B cell (primary cell): ENCODE measurements around the gene CLDN7. TPM values are rescaled to one million over a fixed set of nuclear protein-coding genes. Genes with fewer than 3 reads are reported as not detected.

Experiments used
- ATAC-seq: fragments of 200-7000 bp; cut with Tn5 transposase; one replicate; pipeline ENCODE4 v1.10.0; 2021; ENCODE audit warnings: low read depth, mild to moderate bottlenecking, moderate number of reproducible peaks, moderate library complexity
- CTCF ChIA-PET: fragments of 350-600 bp; sonication (Branson Sonifier 250); formaldehyde crosslinking; loops from one replicate; lab custom pipeline; 2021; ENCODE audit warnings: antibody characterized with exemption, inconsistent platforms; lab: Charles Lee
- POLR2A ChIA-PET: fragments of 350-600 bp; sonication (Branson Sonifier 250); formaldehyde crosslinking; loops from one replicate; lab custom pipeline; 2021; ENCODE audit warnings: antibody characterized with exemption; lab: Charles Lee
- DNase-seq: peaks from one replicate; pipeline ENCODE4 v3.0.0; 2013
- H2AFZ ChIP-seq: 2 replicates; pipeline ENCODE4 v1.6.1; 2012; ENCODE audit warnings: mild to moderate bottlenecking, low read depth, low read length; ENCODE audit not compliant: insufficient read depth, poor library complexity, severe bottlenecking
- H3K27ac ChIP-seq, 2 donors: 1 replicate in 1 of 2; 2 replicates in 1 of 2; pipeline ENCODE4 v1.5.1; 2012 to 2013; ENCODE audit warnings: low read length in 2 of 2, mild to moderate bottlenecking in 2 of 2, moderate library complexity in 1 of 2
- H3K27me3 ChIP-seq, 4 experiments: fragments of 200-600 bp in 1 of 4; sonication (generic) in 1 of 4; replicated peaks in 1 of 4; 1 replicate in 2 of 4; 2 replicates in 2 of 4; pipeline versions ENCODE4 v1.6.1 to v1.7.0; 2013 to 2016; ENCODE audit warnings: low read length in 3 of 4, mild to moderate bottlenecking in 2 of 4, mixed read lengths in 1 of 4, moderate library complexity in 1 of 4; ENCODE audit not compliant: insufficient read depth in 4 of 4, control insufficient read depth in 3 of 4; ENCODE audit errors: control extremely low read depth in 1 of 4
- H3K36me3 ChIP-seq, 2 experiments: replicated peaks in 1 of 2; 1 replicate in 1 of 2; 2 replicates in 1 of 2; pipeline versions ENCODE4 v1.6.1 to v1.7.1; 2013; ENCODE audit warnings: low read length in 1 of 2; ENCODE audit not compliant: insufficient read depth in 2 of 2, control insufficient read depth in 1 of 2; ENCODE audit errors: control extremely low read depth in 1 of 2, extremely low read depth in 1 of 2
- H3K4me1 ChIP-seq, 2 donors: fragments of 200-600 bp in 1 of 2; sonication (generic) in 1 of 2; 1 replicate in 1 of 2; 2 replicates in 1 of 2; pipeline versions ENCODE4 v1.5.1 to v1.6.1; 2013 to 2017; ENCODE audit warnings: low read length in 2 of 2; ENCODE audit not compliant: control insufficient read depth in 2 of 2, insufficient read depth in 2 of 2
- H3K4me2 ChIP-seq: replicated peaks from 2 replicates; pipeline ENCODE3; 2012; ENCODE audit warnings: mild to moderate bottlenecking, low read depth, low read length; ENCODE audit not compliant: poor library complexity, severe bottlenecking
- H3K4me3 ChIP-seq, 5 experiments: fragments of 200-600 bp in 1 of 5; sonication (generic) in 1 of 5; 1 replicate in 3 of 5; 2 replicates in 2 of 5; pipeline versions ENCODE4 v1.5.1 to v1.7.0; 2011 to 2016; ENCODE audit warnings: low read length in 4 of 5, mild to moderate bottlenecking in 4 of 5, low read depth in 2 of 5, control low read depth in 1 of 5, moderate library complexity in 1 of 5; ENCODE audit not compliant: insufficient read depth in 1 of 5; ENCODE audit errors: control extremely low read depth in 1 of 5, extremely low read depth in 1 of 5
- H3K79me2 ChIP-seq: fragments of 200-600 bp; sonication (generic); one replicate; pipeline ENCODE4 v1.6.0; 2016; ENCODE audit warnings: low read length; ENCODE audit not compliant: control insufficient read depth, insufficient read depth
- H3K9ac ChIP-seq: fragments of 200-600 bp; sonication (generic); 2 replicates; pipeline ENCODE4 v1.6.1; 2017; ENCODE audit warnings: mild to moderate bottlenecking, low read length, moderate library complexity
- H3K9me3 ChIP-seq, 3 donors: one replicate each; pipeline versions ENCODE4 v1.6.1 to v1.7.1; 2013; ENCODE audit warnings: low read length in 2 of 3; ENCODE audit not compliant: control insufficient read depth in 2 of 3, insufficient read depth in 1 of 3; ENCODE audit errors: control extremely low read depth in 1 of 3
- H4K20me1 ChIP-seq: 2 replicates; pipeline ENCODE4 v1.6.0; 2012; ENCODE audit warnings: mild to moderate bottlenecking, low read length; ENCODE audit not compliant: insufficient read depth, control insufficient read depth, poor library complexity, severe bottlenecking
- H3K27ac Mint-ChIP-seq: one replicate; pipeline ENCODE4 v1.8.0; 2021; ENCODE audit warnings: mixed read lengths
- H3K27me3 Mint-ChIP-seq: one replicate; pipeline ENCODE4 v1.8.0; 2021; ENCODE audit warnings: mixed read lengths
- H3K4me1 Mint-ChIP-seq: one replicate; pipeline ENCODE4 v1.8.0; 2021; ENCODE audit warnings: mixed read lengths
- H3K4me3 Mint-ChIP-seq: one replicate; pipeline ENCODE4 v1.8.0; 2021; ENCODE audit warnings: mixed read lengths
- H3K9me3 Mint-ChIP-seq: one replicate; pipeline ENCODE4 v1.8.0; 2022; ENCODE audit warnings: mixed read lengths; ENCODE audit not compliant: insufficient read depth
- CTCF ChIP-seq: fragments of 200-600 bp; IDR thresholded peaks from one replicate; pipeline ENCODE4 v1.8.0; 2022; ENCODE audit warnings: antibody characterized with exemption, mild to moderate bottlenecking
- EZH2 ChIP-seq: IDR thresholded peaks from 2 replicates; pipeline ENCODE4 v1.6.1; 2012; ENCODE audit warnings: borderline replicate concordance, low read depth, mild to moderate bottlenecking, moderate library complexity, low read length; ENCODE audit not compliant: insufficient read depth, poor library complexity, severe bottlenecking
- WGBS: methylation state at CpG from one replicate; pipeline ENCODE4 v1.1.5; 2013; ENCODE audit warnings: missing lambda C conversion rate; ENCODE audit not compliant: insufficient coverage; 5-methylcytosine and 5-hydroxymethylcytosine counted together
- intact Hi-C: fragments of 100-400 bp; cut with micrococcal nuclease; formaldehyde crosslinking; loops from one replicate; pipeline ENCODE4 v1.10.0; 2022
- polyA plus RNA-seq: library from polyadenylated mRNA; depleted of rRNA; stranded (reverse); fragments of >200 nt; gene quantifications from 2 replicates; pipeline ENCODE4 v1.2.3, GENCODE V29; 2012
- total RNA-seq, 2 donors: library from RNA; stranded (reverse); fragments of 120-200 nt in 1 of 2; gene quantifications; 1 replicate in 1 of 2; 2 replicates in 1 of 2; pipeline versions ENCODE4 v1.2.3 to v1.2.4, GENCODE V29; 2013 to 2022

CLDN7 gene
- total and polyA plus RNA-seq, 2 donors (not counting 1 experiment from before 2014, with no cell fraction given), result 1.2 to 5.8 TPM

DNA sequence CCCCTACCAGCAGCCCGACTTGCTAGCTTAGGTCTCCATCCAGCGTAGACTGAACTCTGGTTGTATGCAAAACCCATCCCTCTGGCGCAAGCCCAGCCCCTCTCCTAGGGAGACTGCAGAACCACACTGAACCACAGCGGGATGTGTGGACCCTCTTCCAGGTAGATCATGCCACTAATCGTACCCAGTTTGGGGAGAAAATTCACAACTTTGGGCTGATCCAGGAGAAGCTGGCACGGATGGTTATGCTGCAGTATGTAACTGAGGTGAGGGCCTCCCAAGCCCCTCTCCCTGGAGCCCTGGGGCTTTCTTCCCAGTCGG is 39.3 kb downstream of the CLDN7 start:
- 98% methylated on average over 7 of the region's 7 CpGs for WGBS
- Mint-ChIP-seq H3K27me3 (no peaks in the 10 kb centered on the region), H3K9me3 (no peaks in the 10 kb centered on the region), H3K4me1 (peaks cover 30% of the 10 kb centered on the region), H3K4me3 (no peak overlapping the region), H3K27ac (peak overlapping the region; percentile 20)
- DNase-seq, result no peak
- no peak overlapping the region for H3K4me2 ChIP-seq
- intact Hi-C loops, result no loop called here
- H3K36me3 ChIP-seq, result peaks cover 0 to 51% of the 10 kb centered on the region in 2 experiments
- ATAC-seq, result no peak
- H3K27ac ChIP-seq, result no peak overlapping the region
- POLR2A ChIA-PET, result no interaction called here
- H2AFZ ChIP-seq, result no peak overlapping the region
- H4K20me1 ChIP-seq, result no peaks in the 10 kb centered on the region
- no peak overlapping the region for H3K4me3 ChIP-seq
- CTCF ChIA-PET, result no interaction called here
- no peaks in the 10 kb centered on the region for H3K9me3 ChIP-seq
- H3K27me3 ChIP-seq, result no peaks in the 10 kb centered on the region
- TF ChIP-seq EZH2 (no peak), CTCF (no peak)
- H3K79me2 ChIP-seq, result peaks cover 7% of the 10 kb centered on the region
- H3K4me1 ChIP-seq, result peaks cover 14 to 28% of the 10 kb centered on the region in 2 donors
- no peak overlapping the region for H3K9ac ChIP-seq

GRCh38 chr17:7222093-7222971 is 39.9 kb downstream of the CLDN7 start:
- H3K4me1 ChIP-seq, result peaks cover 18 to 33% of the 10 kb centered on the region in 2 donors
- H3K9me3 ChIP-seq, result no peaks in the 10 kb centered on the region
- no peak overlapping the region for H3K4me3 Mint-ChIP-seq
- H4K20me1 ChIP-seq, result no peaks in the 10 kb centered on the region
- ChIA-PET POLR2A (interaction anchor here (9.1 kb wide), 1 partner anchor 15 kb away, joined by 157 read pairs; the partner anchor contains the start of genes DVL2, GABARAP and PHF23), CTCF (interaction anchor here (2.9 to 3.1 kb wide), 2 partner anchors 12 to 176 kb away, joined by 15 to 16 read pairs; partner anchors contain the start of gene DVL2)
- H2AFZ ChIP-seq, result no peak overlapping the region
- H3K27ac Mint-ChIP-seq, result peak overlapping the region; percentile 32
- no peak overlapping the region for H3K9ac ChIP-seq
- H3K4me1 Mint-ChIP-seq, result peaks cover 34% of the 10 kb centered on the region
- ATAC-seq (no peak), DNase-seq (no peak)
- no peaks in the 10 kb centered on the region for H3K27me3 ChIP-seq
- H3K27me3 Mint-ChIP-seq, result no peaks in the 10 kb centered on the region
- TF ChIP-seq CTCF (no peak), EZH2 (no peak)
- H3K36me3 ChIP-seq, result peaks cover 0 to 45% of the 10 kb centered on the region in 2 experiments
- H3K4me3 ChIP-seq, result no peak overlapping the region
- intact Hi-C loops, result no loop called here
- H3K4me2 ChIP-seq, result no peak overlapping the region
- 96% methylated on average over 12 of the region's 15 CpGs for WGBS
- H3K27ac ChIP-seq, result no peak overlapping the region
- peaks cover 7% of the 10 kb centered on the region for H3K79me2 ChIP-seq
- H3K9me3 Mint-ChIP-seq, result no peaks in the 10 kb centered on the region
